HFFc6 (cell line): Measurements from ENCODE around the gene ARGLU1. TPM values are rescaled to one million over a fixed set of nuclear protein-coding genes. Genes with fewer than 3 reads are reported as not detected.

Source experiments
- DNase-seq: peaks from one replicate; pipeline ENCODE4 v3.0.0-alpha.2; 2018
- H3K27ac Mint-ChIP-seq: 2 replicates; pipeline ENCODE4 v1.8.0; 2020; ENCODE audit warnings: mild to moderate bottlenecking, mixed read lengths
- H3K27me3 Mint-ChIP-seq: 2 replicates; pipeline ENCODE4 v1.8.0; 2021; ENCODE audit warnings: mild to moderate bottlenecking, moderate library complexity, mixed read lengths; ENCODE audit not compliant: insufficient read depth
- H3K36me3 Mint-ChIP-seq: 2 replicates; pipeline ENCODE4 v1.8.0; 2021; ENCODE audit warnings: low read depth, mixed read lengths
- H3K4me1 Mint-ChIP-seq: 2 replicates; pipeline ENCODE4 v1.8.0; 2020; ENCODE audit warnings: low read depth, mixed read lengths
- H3K4me3 Mint-ChIP-seq: 2 replicates; pipeline ENCODE4 v1.8.0; 2020; ENCODE audit warnings: mild to moderate bottlenecking, moderate library complexity, mixed read lengths
- H3K9me3 Mint-ChIP-seq: 2 replicates; pipeline ENCODE4 v1.8.0; 2020; ENCODE audit warnings: mild to moderate bottlenecking, mixed read lengths
- CTCF ChIP-seq: fragments of 200-600 bp; sonication (generic); IDR thresholded peaks from 2 replicates; pipeline ENCODE4 v1.5.0; 2021; ENCODE audit warnings: antibody characterized with exemption, mild to moderate bottlenecking
- total RNA-seq, 6 experiments: library from RNA; stranded (reverse); fragmentation: NEBNext Ultra II Directional; extraction: Animal tissue kit (Norgen Biotek cat#: 25700); gene quantifications; 2 replicates in 1 of 6; 3 replicates in 5 of 6; pipeline ENCODE4 v1.2.3, GENCODE V29; 2021

The ARGLU1 gene
- total RNA-seq, 6 experiments from 2014 or later, result 30.3 to 39.4 (median 38.0) TPM

- Mint-ChIP-seq H3K4me3 (no peak overlapping the region), H3K4me1 (peaks cover 30% of the 10 kb centered on the region), H3K9me3 (no peaks in the 10 kb centered on the region), H3K27me3 (peaks cover 2% of the 10 kb centered on the region; the same call in 1 of the 2 replicates), H3K36me3 (no peaks in the 10 kb centered on the region; the same call in 1 of the 2 replicates), H3K27ac (no peak overlapping the region)
- no peak for TF ChIP-seq CTCF
- DNase-seq, result peak; percentile 5
These were observed 2.4 kb upstream of the ARGLU1 start for GRCh38 chr13:106570299-106570852.

- H3K4me3 Mint-ChIP-seq, result no peak overlapping the region
- DNase-seq, result no peak
- peaks cover 2% of the 10 kb centered on the region; the same call in 1 of the 2 replicates for H3K27me3 Mint-ChIP-seq
- no peaks in the 10 kb centered on the region; the same call in 1 of the 2 replicates for H3K36me3 Mint-ChIP-seq
- H3K4me1 Mint-ChIP-seq, result peaks cover 39% of the 10 kb centered on the region
- H3K27ac Mint-ChIP-seq, result no peak overlapping the region
- no peaks in the 10 kb centered on the region for H3K9me3 Mint-ChIP-seq
- no peak for TF ChIP-seq CTCF
These were observed 1.5 kb upstream of the ARGLU1 start for GRCh38 chr13:106569233-106570095.

DNA sequence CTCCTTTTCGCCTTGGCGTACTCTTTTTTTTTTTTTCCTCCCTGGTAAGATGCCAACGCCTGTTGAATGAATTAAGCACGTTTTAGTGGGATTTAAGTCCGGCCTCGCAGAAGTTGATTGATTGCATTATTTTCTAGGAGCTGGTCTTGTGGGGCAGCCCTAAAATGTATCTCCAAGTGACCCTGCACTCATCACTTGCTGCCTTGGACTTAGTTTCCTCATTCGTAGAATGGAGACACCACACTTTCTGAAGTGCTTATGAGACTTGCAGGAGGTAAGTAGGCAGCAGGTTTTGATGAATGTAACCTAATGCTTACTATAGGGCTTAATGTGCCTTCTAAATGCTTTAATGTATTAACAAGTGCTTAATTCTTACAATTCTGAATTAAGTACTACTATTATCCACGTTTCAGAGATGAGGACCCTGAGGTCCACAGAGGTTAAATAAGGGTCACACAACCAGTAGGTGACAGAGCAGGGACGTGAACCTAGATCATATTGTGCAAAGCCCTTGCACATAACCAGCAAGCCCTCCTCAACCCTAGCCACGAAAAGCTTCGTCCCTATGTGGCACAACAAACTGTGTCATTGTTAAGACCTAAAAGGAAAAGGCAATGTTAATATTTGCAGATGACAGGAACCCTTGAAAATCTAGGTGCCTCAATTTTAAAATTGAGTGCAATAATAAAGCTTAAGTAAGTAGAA lies 514 bp upstream of the ARGLU1 start:
- H3K4me3 Mint-ChIP-seq, result peak overlapping the region; percentile 100
- peaks cover 2% of the 10 kb centered on the region; the same call in 1 of the 2 replicates for H3K27me3 Mint-ChIP-seq
- H3K9me3 Mint-ChIP-seq, result no peaks in the 10 kb centered on the region
- H3K4me1 Mint-ChIP-seq, result peaks cover 40% of the 10 kb centered on the region
- H3K36me3 Mint-ChIP-seq, result no peaks in the 10 kb centered on the region; the same call in 1 of the 2 replicates
- no peak for DNase-seq
- TF ChIP-seq CTCF, result no peak
- H3K27ac Mint-ChIP-seq, result peak overlapping the region; percentile 92

DNA sequence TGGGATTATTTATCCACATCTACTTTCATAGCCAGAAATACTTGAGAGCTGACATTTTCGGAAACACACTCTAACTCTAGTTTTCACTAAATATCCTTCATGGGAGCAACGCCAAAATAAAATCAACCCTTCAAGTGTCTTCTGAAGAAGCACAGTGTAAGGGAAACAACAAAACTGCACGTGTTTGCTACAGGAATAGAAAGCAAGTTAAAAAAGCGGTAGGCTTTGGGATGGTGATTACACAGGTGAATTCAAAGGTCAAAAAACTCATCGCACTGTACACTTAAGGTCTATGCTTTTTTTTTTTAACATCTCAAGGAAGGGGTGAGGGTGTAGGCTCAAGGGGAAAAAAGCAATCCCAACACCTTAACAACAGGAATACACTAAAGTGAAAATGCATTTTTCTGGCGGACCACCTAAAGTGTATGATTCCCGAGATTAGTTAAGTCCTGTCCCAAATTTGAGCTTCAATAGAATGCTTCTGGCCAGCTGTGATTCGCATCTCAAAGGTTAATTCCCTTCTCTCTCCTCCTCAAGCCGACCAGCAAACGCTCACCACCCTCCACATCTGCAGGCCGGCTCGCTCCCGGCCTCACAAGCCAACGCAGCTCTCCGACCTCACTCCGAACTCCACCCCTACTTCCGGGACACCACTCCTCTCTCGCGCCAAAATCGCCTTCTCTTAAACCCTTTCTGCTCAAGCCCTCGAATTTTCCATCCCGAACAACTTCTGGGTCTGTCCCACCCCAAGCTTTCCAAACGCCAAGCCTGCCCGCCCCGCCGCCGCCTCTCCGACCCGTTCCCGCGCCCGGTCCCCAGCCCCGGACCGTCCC lies 1.1 kb downstream of the ARGLU1 start:
- no peaks in the 10 kb centered on the region for H3K9me3 Mint-ChIP-seq
- H3K27me3 Mint-ChIP-seq, result peaks cover 2% of the 10 kb centered on the region; the same call in 1 of the 2 replicates
- no peak for TF ChIP-seq CTCF
- peaks cover 43% of the 10 kb centered on the region for H3K4me1 Mint-ChIP-seq
- peak overlapping the region; percentile 100 for H3K4me3 Mint-ChIP-seq
- H3K27ac Mint-ChIP-seq, result peak overlapping the region; percentile 92
- peak; percentile 20 for DNase-seq
- no peaks in the 10 kb centered on the region; the same call in 1 of the 2 replicates for H3K36me3 Mint-ChIP-seq
